ENCODE data around the gene SV2C. TPM values are rescaled to one million over a fixed set of nuclear protein-coding genes. Genes with fewer than 3 reads are reported as not detected.

Gene SV2C
- total and polyA plus RNA-seq, 2 of the 13 experiments (the other 11 are each of a cell fraction or from before 2014, with no cell fraction given) = not detected

DNA sequence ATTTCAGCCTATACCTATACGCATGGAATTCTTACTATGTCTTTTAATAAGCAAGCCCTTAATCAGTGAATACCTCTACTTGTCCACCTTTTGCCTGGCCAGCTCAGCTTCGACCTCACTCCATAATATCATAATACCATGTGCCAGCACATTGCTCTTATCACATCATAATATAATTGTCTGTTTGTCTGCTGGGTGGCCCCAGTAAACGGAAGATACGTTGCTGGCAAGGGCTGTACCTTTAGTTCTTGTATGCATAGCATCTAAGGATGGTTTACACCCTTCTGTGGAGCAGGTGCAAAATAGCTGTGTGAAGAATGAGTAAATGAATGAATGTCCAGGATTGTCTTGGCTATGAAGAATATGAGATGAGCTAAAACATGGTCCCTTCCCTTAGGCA is 29.9 kb downstream of the SV2C start:
- no peak overlapping the region for H2AFZ ChIP-seq (ENCODE audit: low read length)
- H3K4me2 ChIP-seq (ENCODE audit: low read depth, low read length) = no peak overlapping the region
- TF ChIP-seq BCL3 (CRISPR knock-in tag; IDR thresholded peaks at IDR 0.05) (no peak), ZFP36L1 (CRISPR knock-in tag; IDR thresholded peaks at IDR 0.05) (no peak), MEF2D (CRISPR knock-in tag; IDR thresholded peaks at IDR 0.05) (no peak), PHF21A (CRISPR knock-in tag; IDR thresholded peaks at IDR 0.05) (no peak), NR2F6 (IDR thresholded peaks at IDR 0.05) (no peak), NR2F6 (CRISPR knock-in tag; IDR thresholded peaks at IDR 0.05) (no peak), ARNT2 (CRISPR knock-in tag; IDR thresholded peaks at IDR 0.05; ENCODE audit: low read depth) (no peak), ZSCAN25 (CRISPR knock-in tag; IDR thresholded peaks at IDR 0.05) (no peak), ZNF577 (CRISPR knock-in tag; IDR thresholded peaks at IDR 0.05; ENCODE audit: borderline replicate concordance, low read depth) (no peak), GPBP1L1 (CRISPR knock-in tag; IDR thresholded peaks at IDR 0.05) (no peak), CC2D1A (CRISPR knock-in tag; IDR thresholded peaks at IDR 0.05) (no peak), ZEB1 (IDR thresholded peaks at IDR 0.05; ENCODE audit: insufficient replicate concordance, low read depth) (no peak), ATAD3A (CRISPR knock-in tag; IDR thresholded peaks at IDR 0.05) (no peak), KMT2A (CRISPR knock-in tag; IDR thresholded peaks at IDR 0.05) (no peak), ZNF691 (CRISPR knock-in tag; IDR thresholded peaks at IDR 0.05; ENCODE audit: borderline replicate concordance, low read depth) (no peak)
- TF ChIP-seq, protein P1, sequence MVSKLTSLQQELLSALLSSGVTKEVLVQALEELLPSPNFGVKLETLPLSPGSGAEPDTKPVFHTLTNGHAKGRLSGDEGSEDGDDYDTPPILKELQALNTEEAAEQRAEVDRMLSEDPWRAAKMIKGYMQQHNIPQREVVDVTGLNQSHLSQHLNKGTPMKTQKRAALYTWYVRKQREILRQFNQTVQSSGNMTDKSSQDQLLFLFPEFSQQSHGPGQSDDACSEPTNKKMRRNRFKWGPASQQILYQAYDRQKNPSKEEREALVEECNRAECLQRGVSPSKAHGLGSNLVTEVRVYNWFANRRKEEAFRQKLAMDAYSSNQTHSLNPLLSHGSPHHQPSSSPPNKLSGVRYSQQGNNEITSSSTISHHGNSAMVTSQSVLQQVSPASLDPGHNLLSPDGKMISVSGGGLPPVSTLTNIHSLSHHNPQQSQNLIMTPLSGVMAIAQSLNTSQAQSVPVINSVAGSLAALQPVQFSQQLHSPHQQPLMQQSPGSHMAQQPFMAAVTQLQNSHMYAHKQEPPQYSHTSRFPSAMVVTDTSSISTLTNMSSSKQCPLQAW (CRISPR knock-in tag; IDR thresholded peaks at IDR 0.05) = no peak
- H3K9ac ChIP-seq (ENCODE audit: insufficient read depth, low read depth, low read length) = no peak overlapping the region
- H3K27ac ChIP-seq (ENCODE audit: extremely low read length, insufficient read depth, low read length) = no peak overlapping the region
- no peak overlapping the region for H3K4me3 ChIP-seq (replicated peaks in 1 of 3; ENCODE audit: insufficient read depth in 1 of 3, low read depth in 2 of 3, low read length in 3 of 3)
- no peak for DNase-seq (ENCODE audit: low spot score)
- POLR2A ChIA-PET = no interaction called here
- BruUV-seq (replicated peaks) = no TSS peak
- no peaks in the 10 kb centered on the region for H3K79me2 ChIP-seq (ENCODE audit: insufficient read depth, low read length)
- intact Hi-C loops (cut with micrococcal nuclease; ENCODE audit: unreplicated experiment) = no loop called here
- no peaks in the 10 kb centered on the region for H3K36me3 ChIP-seq (replicated peaks in 1 of 2; ENCODE audit: control insufficient read depth in 1 of 2, insufficient read depth in 2 of 2, low read length in 2 of 2)
- H3K9me3 ChIP-seq (ENCODE audit: low read length) = no peaks in the 10 kb centered on the region
- H3K4me1 ChIP-seq (ENCODE audit: insufficient read depth, low read length) = no peaks in the 10 kb centered on the region
- CTCF ChIA-PET (ENCODE audit: low intra/inter-chr PET ratio, low total read pairs) = no interaction called here
- peaks cover 0 to 8% of the 10 kb centered on the region in 2 experiments; a peak in 2 of 5 replicates for H3K27me3 ChIP-seq (ENCODE audit: control insufficient read depth in 1 of 2, insufficient read depth in 2 of 2, low read length in 2 of 2)
- WGBS (ENCODE audit: low lambda C conversion rate) = 10% methylated on average over 4 of the region's 4 CpGs
- no peak for FAIRE-seq
- no peak for ATAC-seq
- in situ Hi-C loops (cut with HindIII; ENCODE audit: extremely low pct_ligation_motif_present, low pct_unique_long_range_greater_than_20kb) = no loop called here
- H4K20me1 ChIP-seq (ENCODE audit: insufficient read depth, low read length) = no peaks in the 10 kb centered on the region; the same call in 1 of the 2 replicates
